Motor neuron (in vitro differentiated cells): ENCODE results near the gene NECAP2. TPM values are rescaled to one million over a fixed set of nuclear protein-coding genes. Genes with fewer than 3 reads are reported as not detected.

Experiments
- ATAC-seq, 8 experiments: fragments of 200-7000 bp; cut with Tn5 transposase; replicated peaks in 6 of 8; 2 replicates each; pipeline ENCODE4 v1.8.0; 2021; ENCODE audit warnings: mild to moderate bottlenecking in 8 of 8, moderate library complexity in 8 of 8
- H3K27ac ChIP-seq, 2 donors: fragments of 250-450 bp; sonication (Bioruptor Pico); 2 replicates each; pipeline ENCODE4 v1.9.0; 2021; ENCODE audit warnings: antibody characterized with exemption in 2 of 2, mild to moderate bottlenecking in 2 of 2, moderate library complexity in 1 of 2
- H3K4me1 ChIP-seq, 2 donors: fragments of 250-450 bp; sonication (Bioruptor Pico); replicated peaks in 1 of 2; 2 replicates each; pipeline ENCODE4 v1.6.1; 2021; ENCODE audit warnings: antibody characterized with exemption in 2 of 2, mild to moderate bottlenecking in 2 of 2, moderate library complexity in 1 of 2
- H3K4me3 ChIP-seq, 5 donors: fragments of 250-450 bp; sonication (Bioruptor Pico); 2 replicates each; pipeline ENCODE4 v1.9.0; 2021; ENCODE audit warnings: antibody characterized with exemption in 5 of 5, mild to moderate bottlenecking in 5 of 5, moderate library complexity in 4 of 5
- WGBS, 10 experiments: fragments of 450-650 bp; shearing (Covaris generic); methylation state at CpG; one replicate each; pipeline ENCODE4 v1.0.0; 2022; 5-methylcytosine and 5-hydroxymethylcytosine counted together
- in situ Hi-C, 9 experiments: fragments of 400-800 bp; cut with MboI; loops; one replicate each; pipeline ENCODE4 v1.15.0; 2021; ENCODE audit warnings: low sequenced_read_pairs in 9 of 9, low pct_unique_long_range_greater_than_20kb in 2 of 9; ENCODE audit not compliant: unreplicated experiment in 9 of 9
- total RNA-seq, 8 experiments: library from RNA; unstranded; fragments of 300-600 nt; gene quantifications; 2 replicates each; pipeline versions ENCODE4 v1.2.3 to v1.2.4, GENCODE V29; 2022

Gene NECAP2
- 10 to 100 TPM; 23.9 to 77.3 (median 47.2) TPM for total RNA-seq

GRCh38 chr1:16440470-16441281, at the start of gene NECAP2:
Gene NECAP2, plus strand, starts transcription at chr1:16440724. Its CDS starts 38 bp downstream, at chr1:16440762.
- WGBS, 10 experiments = 0 to 3% (median 0%) methylated on average over 1 to 32 of the region's 68 CpGs; no CpG with 5 or more reads in 3 of the 10 experiments
- Histone ChIP-seq H3K4me1 (peaks cover 8 to 11% of the 10 kb centered on the region in 2 donors), H3K4me3 (peak within 1 kb of the TSS; percentile 68 to 99 (median 86)), H3K27ac (peak within 1 kb of the TSS; percentile 85 to 87)
- ATAC-seq = peak; percentile 86 to 96 (median 94)
- in situ Hi-C loops = no loop called here

- no peak overlapping the region for H3K27ac ChIP-seq
- in situ Hi-C loops = no loop called here
- WGBS, 10 experiments = 29 to 100% (median 93%) methylated on average over 1 to 3 of the region's 3 CpGs; no CpG with 5 or more reads in 3 of the 10 experiments
- ATAC-seq = no peak
- no peak overlapping the region for H3K4me3 ChIP-seq
- peaks cover 0 to 8% of the 10 kb centered on the region in 2 donors for H3K4me1 ChIP-seq
Observed at GRCh38 chr1:16391411-16391810, 49.1 kb upstream of the NECAP2 start.

- 45 to 100% (median 81%) methylated on average over 1 to 19 of the region's 21 CpGs; no CpG with 5 or more reads in 2 of the 10 experiments for WGBS, 10 experiments
- H3K27ac ChIP-seq = no peak overlapping the region
- no peak overlapping the region for H3K4me3 ChIP-seq
- in situ Hi-C loops = no loop called here
- peak in 4 of 8 experiments; percentile 8 to 59 (median 26) for ATAC-seq
- H3K4me1 ChIP-seq = peaks cover 0 to 8% of the 10 kb centered on the region in 2 donors
Observed at GRCh38 chr1:16392740-16393569, 47.6 kb upstream of the NECAP2 start.

GRCh38 chr1:16393570-16394521, 46.7 kb upstream of the NECAP2 start:
- 87 to 100% (median 94%) methylated on average over 2 to 9 of the region's 10 CpGs for WGBS, 10 experiments
- Histone ChIP-seq H3K4me3 (no peak overlapping the region), H3K27ac (no peak overlapping the region), H3K4me1 (peaks cover 0 to 8% of the 10 kb centered on the region in 2 donors)
- peak in 1 of 8 experiments; percentile 9 for ATAC-seq
- in situ Hi-C loops = no loop called here

- WGBS, 10 experiments = 57 to 100% (median 94%) methylated on average over 1 to 10 of the region's 13 CpGs; no CpG with 5 or more reads in 4 of the 10 experiments
Observed at GRCh38 chr1:16394977-16395376, 45.5 kb upstream of the NECAP2 start.

GRCh38 chr1:16396591-16396990, 43.9 kb upstream of the NECAP2 start:
- Histone ChIP-seq H3K4me1 (peaks cover 0 to 5% of the 10 kb centered on the region in 2 donors), H3K27ac (no peak overlapping the region), H3K4me3 (no peak overlapping the region)
- ATAC-seq = peak in 2 of 8 experiments; percentile 72 to 77
- in situ Hi-C loops = no loop called here
- WGBS, 10 experiments = 0 to 100% (median 72%) methylated on average over 1 to 6 of the region's 7 CpGs; no CpG with 5 or more reads in 3 of the 10 experiments

More at GRCh38 chr1:16394977-16395376, 45.5 kb upstream of the NECAP2 start:
- Histone ChIP-seq H3K4me1 (peaks cover 0 to 8% of the 10 kb centered on the region in 2 donors), H3K4me3 (no peak overlapping the region), H3K27ac (no peak overlapping the region)
- in situ Hi-C loops = no loop called here
- no peak for ATAC-seq

- Histone ChIP-seq H3K27ac (no peak overlapping the region), H3K4me3 (no peak overlapping the region), H3K4me1 (peaks cover 0 to 3% of the 10 kb centered on the region in 2 donors)
- ATAC-seq = no peak
- WGBS, 10 experiments = 50 to 93% (median 63%) methylated on average over 2 to 4 of the region's 5 CpGs; no CpG with 5 or more reads in 6 of the 10 experiments
- in situ Hi-C loops = no loop called here
Observed at GRCh38 chr1:16397120-16397519, 43.4 kb upstream of the NECAP2 start.

GRCh38 chr1:16398371-16398953, 42.1 kb upstream of the NECAP2 start:
- Histone ChIP-seq H3K4me1 (no peaks in the 10 kb centered on the region), H3K27ac (no peak overlapping the region), H3K4me3 (no peak overlapping the region)
- peak in 1 of 8 experiments; percentile 31 for ATAC-seq
- 71 to 95% (median 87%) methylated on average over 2 to 4 of the region's 5 CpGs; no CpG with 5 or more reads in 6 of the 10 experiments for WGBS, 10 experiments
- in situ Hi-C loops = no loop called here

- no peaks in the 10 kb centered on the region for H3K4me1 ChIP-seq
- 60 to 100% (median 80%) methylated on average over 1 to 4 of the region's 10 CpGs; no CpG with 5 or more reads in 3 of the 10 experiments for WGBS, 10 experiments
- H3K27ac ChIP-seq = no peak overlapping the region
- no peak overlapping the region for H3K4me3 ChIP-seq
- in situ Hi-C loops = no loop called here
- ATAC-seq = peak in 2 of 8 experiments; percentile 23 to 49
Observed at GRCh38 chr1:16402742-16403141, 37.8 kb upstream of the NECAP2 start.

- WGBS, 10 experiments = 20 to 89% (median 74%) methylated on average over 2 to 5 of the region's 5 CpGs; no CpG with 5 or more reads in 4 of the 10 experiments
- in situ Hi-C loops = no loop called here
Observed at GRCh38 chr1:16405441-16405840, 35.1 kb upstream of the NECAP2 start.

GRCh38 chr1:16406868-16407267, 33.7 kb upstream of the NECAP2 start:
- peak in 3 of 8 experiments; percentile 28 to 90 (median 50) for ATAC-seq
- Histone ChIP-seq H3K4me1 (no peaks in the 10 kb centered on the region), H3K4me3 (no peak overlapping the region), H3K27ac (no peak overlapping the region)
- 20 to 87% (median 74%) methylated on average over 1 to 8 of the region's 9 CpGs; no CpG with 5 or more reads in 1 of the 10 experiments for WGBS, 10 experiments
- in situ Hi-C loops = no loop called here

More at GRCh38 chr1:16405441-16405840, 35.1 kb upstream of the NECAP2 start:
- Histone ChIP-seq H3K4me3 (no peak overlapping the region), H3K27ac (no peak overlapping the region), H3K4me1 (no peaks in the 10 kb centered on the region)
- no peak for ATAC-seq
